Lung (tissue), 12 donors: Measurements from ENCODE around the gene PLAAT4. TPM values are rescaled to one million over a fixed set of nuclear protein-coding genes. Genes with fewer than 3 reads are reported as not detected.

Experiments used
- ATAC-seq: fragments of 200-7000 bp; cut with Tn5 transposase; one replicate; pipeline ENCODE4 v1.9.1; 2020; ENCODE audit warnings: moderate number of reproducible peaks; ENCODE audit not compliant: insufficient read depth, low FRiP score
- DNase-seq, 3 donors: peaks; one replicate each; pipeline ENCODE4 v3.0.0-alpha.2; 2013 to 2017
- H3K27ac ChIP-seq, 2 donors: one replicate each; pipeline ENCODE4 v1.5.1; 2013; ENCODE audit warnings: mild to moderate bottlenecking in 2 of 2, moderate library complexity in 2 of 2, control low read depth in 1 of 2, inconsistent platforms in 1 of 2, low read depth in 1 of 2, low read length in 1 of 2
- H3K27me3 ChIP-seq, 3 donors: one replicate each; pipeline ENCODE4 v1.5.1; 2013; ENCODE audit warnings: low read length in 2 of 3; ENCODE audit not compliant: control insufficient read depth in 3 of 3, insufficient read depth in 3 of 3
- H3K36me3 ChIP-seq, 4 donors: one replicate each; pipeline ENCODE4 v1.5.1; 2013; ENCODE audit warnings: low read length in 4 of 4, mild to moderate bottlenecking in 1 of 4, moderate library complexity in 1 of 4; ENCODE audit not compliant: control insufficient read depth in 4 of 4, insufficient read depth in 4 of 4
- H3K4me1 ChIP-seq, 5 donors: one replicate each; pipeline ENCODE4 v1.5.1; 2013; ENCODE audit warnings: low read length in 5 of 5, mild to moderate bottlenecking in 2 of 5, moderate library complexity in 1 of 5; ENCODE audit not compliant: control insufficient read depth in 5 of 5, insufficient read depth in 5 of 5
- H3K4me3 ChIP-seq: one replicate; pipeline ENCODE4 v1.5.1; 2013; ENCODE audit warnings: mild to moderate bottlenecking, control low read depth, moderate library complexity
- H3K9ac ChIP-seq, 2 donors: one replicate each; pipeline ENCODE4 v1.5.1; 2013; ENCODE audit warnings: low read length in 2 of 2, control low read depth in 1 of 2; ENCODE audit not compliant: insufficient read depth in 1 of 2
- H3K9me3 ChIP-seq, 4 donors: one replicate each; pipeline ENCODE4 v1.5.1; 2013; ENCODE audit warnings: low read length in 3 of 4, mild to moderate bottlenecking in 1 of 4, moderate library complexity in 1 of 4; ENCODE audit not compliant: control insufficient read depth in 4 of 4, insufficient read depth in 3 of 4
- WGBS, 2 donors: extraction: QIAGEN DNeasy Blood & Tissue Kit; methylation state at CpG; one replicate each; pipeline ENCODE4 v1.1.7; 2013; 5-methylcytosine and 5-hydroxymethylcytosine counted together
- polyA plus RNA-seq, 2 donors: library from polyadenylated mRNA; stranded (reverse); fragments of 200-250 nt; gene quantifications; one replicate each; pipeline ENCODE4 v1.2.1, GENCODE V29; 2013
- total RNA-seq, 2 donors: library from RNA; depleted of rRNA in 1 of 2; stranded (reverse); fragments of >200 nt in 1 of 2; gene quantifications; one replicate each; pipeline ENCODE4 v1.2.1, GENCODE V29; 2014 to 2021
- TF ChIP-seq, protein P1 (sequence below): IDR thresholded peaks from 2 replicates; pipeline ENCODE4 v1.5.1; 2012; ENCODE audit warnings: mild to moderate bottlenecking; ENCODE audit errors: control extremely low read depth, extremely low read depth
- donor health status: control.
- donor health status: control.
- donor health status: Bipolar disorder and iron deficiency.
- donor health status: healthy.
- donor health status: DM: yes; HTN: yes; CAD: no.

PLAAT4 gene
- total and polyA plus RNA-seq, 4 donors = 49.7 to 336 (median 148) TPM

DNA sequence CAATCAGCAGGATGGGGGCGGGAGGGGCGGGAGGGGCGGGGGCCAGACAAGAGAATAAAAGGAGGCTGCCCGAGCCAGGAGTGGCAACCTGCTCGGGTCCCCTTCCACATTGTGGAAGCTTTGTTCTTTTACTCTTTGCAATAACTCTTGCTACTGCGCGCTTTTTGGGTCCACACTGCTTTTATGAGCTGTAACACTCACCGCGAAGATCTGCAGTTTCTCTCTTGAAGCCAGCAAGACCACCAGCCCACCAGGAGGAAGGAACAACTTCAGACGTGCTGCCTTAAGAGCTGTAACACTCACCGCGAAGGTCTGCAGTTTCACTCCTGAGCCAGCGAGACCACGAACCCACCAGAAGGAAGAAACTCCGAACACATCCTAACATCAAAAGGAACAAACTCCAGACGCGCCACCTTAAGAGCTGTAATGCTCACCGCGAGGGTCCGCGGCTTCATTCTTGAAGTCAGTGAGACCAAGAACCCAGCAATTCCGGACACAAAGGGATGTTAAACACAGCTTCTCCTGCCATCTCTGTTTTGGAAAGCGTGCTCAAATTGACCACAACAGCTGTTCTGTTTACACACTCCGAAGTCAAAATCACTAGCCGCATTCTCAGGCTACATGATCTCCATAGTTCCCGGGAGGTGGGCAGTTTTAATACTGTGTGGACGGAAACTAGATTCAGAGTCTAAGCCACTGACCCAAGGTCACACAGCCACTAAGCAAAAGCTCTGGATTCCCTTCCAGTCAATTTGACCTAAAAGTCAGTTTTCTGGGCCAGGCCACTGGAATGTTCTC, 14.7 kb downstream of the PLAAT4 start:
- H3K9me3 ChIP-seq = no peaks in the 10 kb centered on the region
- H3K4me3 ChIP-seq = no peak overlapping the region
- no peak overlapping the region for H3K27ac ChIP-seq
- TF ChIP-seq, protein P1, sequence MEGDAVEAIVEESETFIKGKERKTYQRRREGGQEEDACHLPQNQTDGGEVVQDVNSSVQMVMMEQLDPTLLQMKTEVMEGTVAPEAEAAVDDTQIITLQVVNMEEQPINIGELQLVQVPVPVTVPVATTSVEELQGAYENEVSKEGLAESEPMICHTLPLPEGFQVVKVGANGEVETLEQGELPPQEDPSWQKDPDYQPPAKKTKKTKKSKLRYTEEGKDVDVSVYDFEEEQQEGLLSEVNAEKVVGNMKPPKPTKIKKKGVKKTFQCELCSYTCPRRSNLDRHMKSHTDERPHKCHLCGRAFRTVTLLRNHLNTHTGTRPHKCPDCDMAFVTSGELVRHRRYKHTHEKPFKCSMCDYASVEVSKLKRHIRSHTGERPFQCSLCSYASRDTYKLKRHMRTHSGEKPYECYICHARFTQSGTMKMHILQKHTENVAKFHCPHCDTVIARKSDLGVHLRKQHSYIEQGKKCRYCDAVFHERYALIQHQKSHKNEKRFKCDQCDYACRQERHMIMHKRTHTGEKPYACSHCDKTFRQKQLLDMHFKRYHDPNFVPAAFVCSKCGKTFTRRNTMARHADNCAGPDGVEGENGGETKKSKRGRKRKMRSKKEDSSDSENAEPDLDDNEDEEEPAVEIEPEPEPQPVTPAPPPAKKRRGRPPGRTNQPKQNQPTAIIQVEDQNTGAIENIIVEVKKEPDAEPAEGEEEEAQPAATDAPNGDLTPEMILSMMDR = no peak
- 56 to 76% methylated on average over 27 of the region's 27 CpGs for WGBS, 2 donors
- no peaks in the 10 kb centered on the region for H3K27me3 ChIP-seq
- no peak for ATAC-seq
- peaks cover 0 to 2% (median 0%) of the 10 kb centered on the region in 5 donors for H3K4me1 ChIP-seq
- H3K36me3 ChIP-seq = peaks cover 0 to 7% (median 1%) of the 10 kb centered on the region in 4 donors
- no peak for DNase-seq
- no peak overlapping the region for H3K9ac ChIP-seq

DNA sequence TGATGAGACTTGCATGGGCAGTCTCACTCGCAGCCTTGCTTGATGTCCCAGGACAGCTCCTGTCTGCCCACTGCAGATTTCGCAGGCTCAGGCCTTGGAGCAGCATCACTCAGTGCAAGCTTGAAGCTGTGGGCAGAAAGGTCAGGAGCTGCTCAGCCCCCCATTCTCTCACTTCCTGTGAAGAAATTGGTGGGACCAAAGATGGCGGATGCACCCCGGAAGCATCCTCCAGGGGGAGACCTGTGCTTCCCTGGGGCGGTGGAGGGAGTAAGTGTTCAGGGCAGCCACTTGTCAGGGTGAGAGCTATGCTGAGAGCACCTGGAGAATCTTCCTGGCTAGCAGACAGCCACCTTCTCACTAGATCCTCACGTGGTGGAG, 15.3 kb downstream of the PLAAT4 start:
- WGBS, 2 donors = 79 to 84% methylated on average over 6 of the region's 6 CpGs
- no peak for DNase-seq

DNA sequence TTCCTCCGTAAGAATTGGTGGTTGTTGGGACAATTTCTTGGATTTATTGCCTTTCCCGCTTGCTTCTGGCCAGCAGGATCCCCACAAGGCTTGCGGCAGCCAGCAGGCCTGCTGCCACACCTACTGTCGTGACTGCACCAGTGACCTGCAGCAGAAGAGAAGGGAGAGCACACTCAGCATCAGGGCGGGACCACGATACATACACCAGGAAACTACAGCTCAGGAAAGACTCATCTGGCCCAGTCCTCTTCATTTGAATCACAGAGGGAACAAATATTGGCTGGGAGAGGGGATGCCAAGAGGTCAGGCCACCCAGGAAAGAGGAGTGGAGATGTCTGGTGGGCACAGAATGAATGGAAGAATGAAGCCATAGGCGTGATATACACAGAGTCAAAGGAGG, 16.3 kb downstream of the PLAAT4 start:
- 89 to 91% methylated on average over 7 of the region's 7 CpGs for WGBS, 2 donors
- no peaks in the 10 kb centered on the region for H3K36me3 ChIP-seq
- ATAC-seq (no peak), DNase-seq (no peak)
- no peak overlapping the region for H3K4me3 ChIP-seq
- TF ChIP-seq, protein P1 = no peak
- H3K27me3 ChIP-seq = no peaks in the 10 kb centered on the region
- no peak overlapping the region for H3K27ac ChIP-seq
- peaks cover 0 to 2% (median 0%) of the 10 kb centered on the region in 5 donors for H3K4me1 ChIP-seq
- no peaks in the 10 kb centered on the region for H3K9me3 ChIP-seq
- no peak overlapping the region for H3K9ac ChIP-seq

More for the DNA sequence above, 15.3 kb downstream of the PLAAT4 start:
- H3K27ac ChIP-seq = no peak overlapping the region
- H3K9me3 ChIP-seq = no peaks in the 10 kb centered on the region
- H3K4me1 ChIP-seq = peaks cover 0 to 2% (median 0%) of the 10 kb centered on the region in 5 donors
- H3K9ac ChIP-seq = no peak overlapping the region
- H3K4me3 ChIP-seq = no peak overlapping the region
- H3K36me3 ChIP-seq = peaks cover 0 to 5% (median 0%) of the 10 kb centered on the region in 4 donors
- ATAC-seq = no peak
- H3K27me3 ChIP-seq = no peaks in the 10 kb centered on the region
- TF ChIP-seq, protein P1 = no peak
